Skeletal muscle satellite cell (primary cell): ENCODE data around the gene BRMS1L.

Experiments
- H3K27me3 ChIP-seq: 2 replicates; pipeline ENCODE4 v1.7.0; 2013; ENCODE audit warnings: low read length; ENCODE audit not compliant: control insufficient read depth, insufficient read depth
- H3K36me3 ChIP-seq: 2 replicates; pipeline ENCODE4 v1.7.0; 2013; ENCODE audit warnings: mild to moderate bottlenecking, control low read depth, low read length; ENCODE audit not compliant: insufficient read depth
- H3K4me1 ChIP-seq: 2 replicates; pipeline ENCODE4 v1.7.0; 2013; ENCODE audit warnings: low read length; ENCODE audit not compliant: control insufficient read depth, insufficient read depth
- H3K4me2 ChIP-seq: 2 replicates; pipeline ENCODE4 v1.7.0; 2013; ENCODE audit warnings: mild to moderate bottlenecking, low read length
- H3K4me3 ChIP-seq: 2 replicates; pipeline ENCODE4 v1.7.0; 2013; ENCODE audit warnings: low read length
- H3K9ac ChIP-seq: 2 replicates; pipeline ENCODE4 v1.7.0; 2013; ENCODE audit warnings: mild to moderate bottlenecking, low read depth, low read length, moderate library complexity
- H3K9me3 ChIP-seq: replicated peaks from 2 replicates; pipeline ENCODE4 v1.7.0; 2013; ENCODE audit warnings: mild to moderate bottlenecking, control low read depth, low read length

Gene BRMS1L

GRCh38 chr14:35910191-35910590 lies 84.1 kb downstream of the BRMS1L start:
- H3K4me3 ChIP-seq = no peak overlapping the region
- H3K4me1 ChIP-seq = no peaks in the 10 kb centered on the region
- no peaks in the 10 kb centered on the region for H3K27me3 ChIP-seq
- H3K4me2 ChIP-seq = no peak overlapping the region
- no peaks in the 10 kb centered on the region for H3K9me3 ChIP-seq
- no peak overlapping the region for H3K9ac ChIP-seq
- no peaks in the 10 kb centered on the region for H3K36me3 ChIP-seq

DNA sequence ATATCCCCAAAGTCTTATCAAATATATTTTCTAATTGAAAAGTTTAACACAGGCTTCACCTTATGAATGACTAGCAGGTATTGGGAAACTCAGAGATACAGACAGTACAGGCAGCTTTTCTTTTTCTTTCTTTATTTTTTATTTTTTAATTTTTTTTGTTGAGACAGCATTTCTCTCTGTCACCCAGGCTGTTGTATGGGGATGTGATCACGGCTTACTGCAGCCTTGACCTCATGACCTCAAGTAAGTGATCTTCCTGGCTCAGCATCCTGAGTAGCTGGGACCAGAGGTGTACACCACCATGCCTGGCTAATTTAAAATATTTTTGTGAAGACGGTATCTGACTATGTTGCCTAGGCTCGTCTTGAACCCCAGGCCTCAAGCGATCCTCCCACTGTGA lies 85.0 kb downstream of the BRMS1L start:
- H3K9me3 ChIP-seq = no peaks in the 10 kb centered on the region
- no peak overlapping the region for H3K9ac ChIP-seq
- H3K4me1 ChIP-seq = no peaks in the 10 kb centered on the region
- no peak overlapping the region for H3K4me3 ChIP-seq
- H3K4me2 ChIP-seq = no peak overlapping the region
- no peaks in the 10 kb centered on the region for H3K27me3 ChIP-seq
- no peaks in the 10 kb centered on the region for H3K36me3 ChIP-seq

DNA sequence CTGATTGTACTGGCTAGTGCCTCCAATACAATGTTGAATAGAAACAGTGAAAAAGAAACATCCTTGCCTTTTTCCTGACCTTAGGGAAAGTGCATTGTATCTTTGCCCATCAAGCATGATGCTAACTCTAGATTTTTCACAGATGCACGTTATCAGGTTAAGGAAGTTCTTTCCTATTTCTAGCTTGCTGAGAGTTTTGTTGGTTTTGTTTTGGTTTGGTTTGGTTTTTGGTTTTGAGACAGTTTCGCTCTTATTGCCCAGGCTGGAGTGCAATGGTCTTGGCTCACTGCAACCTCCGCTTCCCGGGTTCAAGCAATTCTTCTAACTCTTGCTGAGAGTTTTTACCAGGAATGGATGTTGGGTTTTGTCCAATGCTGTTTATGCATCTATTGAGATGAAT lies 89.0 kb downstream of the BRMS1L start:
- Histone ChIP-seq H3K4me3 (no peak overlapping the region), H3K27me3 (no peaks in the 10 kb centered on the region), H3K4me2 (no peak overlapping the region), H3K9me3 (no peaks in the 10 kb centered on the region), H3K4me1 (no peaks in the 10 kb centered on the region), H3K9ac (no peak overlapping the region), H3K36me3 (no peaks in the 10 kb centered on the region)

GRCh38 chr14:35915775-35916174 lies 89.6 kb downstream of the BRMS1L start:
- Histone ChIP-seq H3K36me3 (no peaks in the 10 kb centered on the region), H3K4me3 (no peak overlapping the region), H3K9ac (no peak overlapping the region), H3K9me3 (no peaks in the 10 kb centered on the region), H3K27me3 (no peaks in the 10 kb centered on the region), H3K4me2 (no peak overlapping the region), H3K4me1 (no peaks in the 10 kb centered on the region)
